ENCODE measurements around the gene INPP5D. TPM values are rescaled to one million over a fixed set of nuclear protein-coding genes. Genes with fewer than 3 reads are reported as not detected.
A peak's percentile ranks its signal among the peaks of the same experiment; 100 is the strongest.
"Not testable (repeated sequence)": the region's sequence is repeated elsewhere in the genome, so short reads cannot be mapped to it uniquely, and the experiment has no call there.

INPP5D gene
- total and polyA plus RNA-seq, 5 donors from 2014 or later: 56.9 to 278 (median 69.9) TPM

DNA sequence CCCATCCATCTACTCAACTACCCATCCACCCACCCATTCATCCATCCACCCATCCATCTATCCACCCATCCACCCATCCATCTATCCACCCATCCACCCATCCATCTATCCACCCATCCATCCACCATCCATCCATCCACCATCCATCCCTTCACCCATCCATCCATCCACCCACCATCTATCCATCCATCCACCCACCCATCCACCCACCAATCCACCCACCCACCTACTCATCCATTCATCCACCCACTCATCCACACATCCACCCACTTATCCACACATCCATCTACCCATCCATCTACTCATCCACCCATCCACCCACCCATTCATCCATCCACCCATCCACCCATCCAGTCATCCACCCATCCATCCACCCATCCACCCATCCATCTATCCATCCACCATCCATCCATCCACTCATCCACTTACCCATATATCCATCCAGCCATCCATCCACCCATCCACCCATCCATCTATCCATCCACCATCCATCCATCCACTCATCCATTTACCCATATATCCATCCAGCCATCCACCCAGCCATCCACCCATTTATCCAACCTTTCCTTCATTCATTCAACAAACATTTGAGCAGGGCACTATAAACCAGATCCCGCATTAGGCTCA, 45.0 kb upstream of the INPP5D start:
- Histone ChIP-seq H3K4me3 (ENCODE audit: low read depth, low read length) (no peak overlapping the region), H3K4me1 (ENCODE audit: control insufficient read depth, insufficient read depth, low read length, poor library complexity, severe bottlenecking) (no peaks in the 10 kb centered on the region), H3K36me3 (ENCODE audit: control insufficient read depth, insufficient read depth, low read length) (no peaks in the 10 kb centered on the region), H3K27ac (ENCODE audit: insufficient read depth, low read length, poor library complexity, severe bottlenecking) (no peak overlapping the region), H3K9me3 (ENCODE audit: control insufficient read depth in 2 of 2, low read length in 2 of 2) (no peaks in the 10 kb centered on the region), H3K27me3 (ENCODE audit: control insufficient read depth, insufficient read depth, low read length) (no peaks in the 10 kb centered on the region)
- Mint-ChIP-seq H3K36me3 (no peaks in the 10 kb centered on the region), H3K9me3 (peaks cover 0 to 7% (median 2%) of the 10 kb centered on the region in 7 donors), H3K27me3 (peaks cover 5% of the 10 kb centered on the region), H3K4me1 (no peaks in the 10 kb centered on the region), H3K4me3 (no peak overlapping the region), H3K27ac (no peak overlapping the region)
- ATAC-seq (ENCODE audit: low read depth in 2 of 2) (no peak), DNase-seq (no peak)

DNA sequence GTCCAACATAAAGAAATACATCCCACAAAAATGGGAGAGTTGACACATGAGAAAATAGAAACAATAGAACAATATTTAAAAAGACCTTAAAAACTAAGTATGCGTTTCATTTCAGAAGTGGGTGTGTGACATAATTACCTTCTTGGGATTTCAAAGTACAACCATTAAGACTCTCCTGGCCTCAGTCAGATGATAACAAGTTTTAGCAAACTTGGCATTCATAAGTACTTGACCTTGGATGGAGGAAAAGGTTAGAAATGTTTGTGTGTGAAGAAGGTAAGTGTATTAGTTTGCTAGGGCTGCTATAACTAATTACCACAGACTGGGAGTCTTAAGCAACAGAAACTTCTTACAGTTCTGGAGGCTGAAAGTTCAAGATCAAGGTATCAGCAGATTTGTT, 42.2 kb upstream of the INPP5D start:
- Histone ChIP-seq H3K27me3 (ENCODE audit: control insufficient read depth, insufficient read depth, low read length) (no peaks in the 10 kb centered on the region), H3K36me3 (ENCODE audit: control insufficient read depth, insufficient read depth, low read length) (no peaks in the 10 kb centered on the region), H3K9me3 (ENCODE audit: control insufficient read depth in 2 of 2, low read length in 2 of 2) (no peaks in the 10 kb centered on the region), H3K4me3 (ENCODE audit: low read depth, low read length) (no peak overlapping the region), H3K27ac (ENCODE audit: insufficient read depth, low read length, poor library complexity, severe bottlenecking) (no peak overlapping the region), H3K4me1 (ENCODE audit: control insufficient read depth, insufficient read depth, low read length, poor library complexity, severe bottlenecking) (no peaks in the 10 kb centered on the region)
- ATAC-seq (ENCODE audit: low read depth in 2 of 2) (no peak), DNase-seq (no peak)
- H3K36me3 Mint-ChIP-seq: no peaks in the 10 kb centered on the region
- H3K4me3 Mint-ChIP-seq: no peak overlapping the region
- H3K27me3 Mint-ChIP-seq: peaks cover 4% of the 10 kb centered on the region
- no peaks in the 10 kb centered on the region for H3K4me1 Mint-ChIP-seq
- H3K27ac Mint-ChIP-seq: no peak overlapping the region
- H3K9me3 Mint-ChIP-seq: peaks cover 0 to 5% (median 2%) of the 10 kb centered on the region in 7 donors

DNA sequence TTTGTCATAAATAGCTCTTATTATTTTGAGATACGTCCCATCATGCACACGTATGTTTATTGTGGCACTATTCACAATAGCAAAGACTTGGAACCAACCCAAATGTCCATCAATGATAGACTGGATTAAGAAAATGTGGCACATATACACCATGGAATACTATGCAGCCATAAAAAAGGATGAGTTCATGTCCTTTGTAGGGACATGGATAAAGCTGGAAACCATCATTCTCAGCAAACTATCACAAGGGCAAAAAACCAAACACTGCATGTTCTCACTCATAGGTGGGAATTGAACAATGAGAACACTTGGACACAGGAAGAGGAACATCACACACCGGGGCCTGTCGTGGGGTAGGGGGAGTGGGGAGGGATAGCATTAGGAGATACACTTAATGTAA, 40.5 kb upstream of the INPP5D start:
- H3K27me3 ChIP-seq (ENCODE audit: control insufficient read depth, insufficient read depth, low read length); H3K27me3 Mint-ChIP-seq; H3K4me3 Mint-ChIP-seq; DNase-seq; H3K4me1 Mint-ChIP-seq; H3K4me1 ChIP-seq (ENCODE audit: control insufficient read depth, insufficient read depth, low read length, poor library complexity, severe bottlenecking); H3K27ac Mint-ChIP-seq; H3K9me3 Mint-ChIP-seq; H3K4me3 ChIP-seq (ENCODE audit: low read depth, low read length); ATAC-seq (ENCODE audit: low read depth in 2 of 2); H3K36me3 ChIP-seq (ENCODE audit: control insufficient read depth, insufficient read depth, low read length); H3K36me3 Mint-ChIP-seq; H3K9me3 ChIP-seq (ENCODE audit: control insufficient read depth in 2 of 2, low read length in 2 of 2); H3K27ac ChIP-seq (ENCODE audit: insufficient read depth, low read length, poor library complexity, severe bottlenecking): not testable (repeated sequence)

DNA sequence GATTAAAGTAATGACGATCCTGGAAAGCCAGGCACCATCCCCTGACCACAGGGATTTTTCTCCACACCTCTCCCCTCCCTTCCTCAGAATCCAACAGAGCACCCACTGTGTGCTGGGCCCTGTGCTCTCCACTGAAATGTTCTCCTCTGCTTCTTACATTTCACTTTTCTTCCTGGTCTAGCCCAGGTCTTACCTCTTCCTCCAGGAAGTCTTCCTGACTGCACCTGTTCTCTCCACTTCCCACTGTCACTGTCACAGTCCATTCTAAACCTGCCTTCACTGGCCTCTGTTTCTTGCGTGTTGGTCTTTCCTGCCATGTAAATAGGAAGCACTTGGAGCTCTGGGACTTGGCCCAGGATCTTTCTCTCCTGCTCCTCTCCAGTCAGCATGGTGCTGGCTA, 39.7 kb upstream of the INPP5D start:
- Mint-ChIP-seq H3K9me3 (peaks cover 0 to 5% (median 2%) of the 10 kb centered on the region in 7 donors), H3K4me3 (no peak overlapping the region), H3K36me3 (no peaks in the 10 kb centered on the region), H3K4me1 (no peaks in the 10 kb centered on the region), H3K27me3 (peaks cover 4% of the 10 kb centered on the region), H3K27ac (peak overlapping the region in 1 of 3 donors; percentile 87)
- H3K36me3 ChIP-seq (ENCODE audit: control insufficient read depth, insufficient read depth, low read length): no peaks in the 10 kb centered on the region
- DNase-seq: no peak
- no peak overlapping the region for H3K4me3 ChIP-seq (ENCODE audit: low read depth, low read length)
- ATAC-seq (ENCODE audit: low read depth in 2 of 2): no peak
- no peaks in the 10 kb centered on the region for H3K9me3 ChIP-seq (ENCODE audit: control insufficient read depth in 2 of 2, low read length in 2 of 2)
- H3K4me1 ChIP-seq (ENCODE audit: control insufficient read depth, insufficient read depth, low read length, poor library complexity, severe bottlenecking): no peaks in the 10 kb centered on the region
- H3K27ac ChIP-seq (ENCODE audit: insufficient read depth, low read length, poor library complexity, severe bottlenecking): no peak overlapping the region
- H3K27me3 ChIP-seq (ENCODE audit: control insufficient read depth, insufficient read depth, low read length): no peaks in the 10 kb centered on the region

DNA sequence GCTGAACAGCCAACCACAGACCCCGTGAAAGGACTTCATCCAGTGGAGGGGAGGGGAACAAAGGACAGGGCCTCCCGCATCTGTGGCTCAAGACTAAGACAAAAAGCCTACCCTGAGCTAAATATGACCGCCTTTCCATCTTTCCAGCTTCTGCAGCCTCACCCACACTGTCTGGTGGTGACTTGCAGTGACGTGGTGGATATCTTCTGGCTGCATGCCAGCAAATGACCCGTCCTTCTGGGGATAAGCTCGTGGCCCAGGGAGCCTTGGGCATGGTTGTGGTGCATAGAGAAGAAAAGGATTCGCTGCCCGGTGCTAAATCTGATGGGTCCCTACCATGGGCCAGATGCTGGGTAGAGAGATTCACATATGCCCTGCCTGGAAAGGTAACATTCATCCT, 38.4 kb upstream of the INPP5D start:
- no peaks in the 10 kb centered on the region for H3K4me1 Mint-ChIP-seq
- H3K27ac Mint-ChIP-seq: no peak overlapping the region
- no peak for DNase-seq

DNA sequence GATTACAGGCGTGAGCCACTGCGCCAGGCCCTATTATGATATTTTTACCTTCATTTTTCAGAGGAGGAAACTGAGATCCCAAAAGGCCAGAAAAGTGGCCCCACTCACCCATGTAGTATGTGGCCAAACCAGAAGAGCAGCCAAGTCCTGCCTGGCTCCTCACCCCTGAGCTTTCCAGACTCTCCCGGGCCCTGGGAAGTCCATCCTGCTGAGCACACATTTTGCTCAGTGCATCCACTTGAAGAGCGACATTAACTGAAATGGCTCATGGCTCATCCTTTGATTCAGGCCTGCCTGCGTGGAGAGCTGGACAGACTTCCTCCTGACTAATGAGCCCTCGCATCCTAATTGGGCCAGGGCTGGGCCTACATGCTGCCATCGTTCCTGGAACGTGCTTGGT, 37.6 kb upstream of the INPP5D start:
- Histone ChIP-seq H3K4me3 (ENCODE audit: low read depth, low read length) (no peak overlapping the region), H3K9me3 (ENCODE audit: control insufficient read depth in 2 of 2, low read length in 2 of 2) (no peaks in the 10 kb centered on the region), H3K4me1 (ENCODE audit: control insufficient read depth, insufficient read depth, low read length, poor library complexity, severe bottlenecking) (no peaks in the 10 kb centered on the region), H3K27ac (ENCODE audit: insufficient read depth, low read length, poor library complexity, severe bottlenecking) (no peak overlapping the region), H3K27me3 (ENCODE audit: control insufficient read depth, insufficient read depth, low read length) (no peaks in the 10 kb centered on the region), H3K36me3 (ENCODE audit: control insufficient read depth, insufficient read depth, low read length) (no peaks in the 10 kb centered on the region)
- Mint-ChIP-seq H3K4me3 (no peak overlapping the region), H3K27ac (no peak overlapping the region), H3K4me1 (no peaks in the 10 kb centered on the region), H3K9me3 (peaks cover 0 to 2% (median 0%) of the 10 kb centered on the region in 7 donors), H3K27me3 (peaks cover 4% of the 10 kb centered on the region), H3K36me3 (no peaks in the 10 kb centered on the region)
- no peak for ATAC-seq (ENCODE audit: low read depth in 2 of 2)
- no peak for DNase-seq

More for the DNA sequence above, 38.4 kb upstream of the INPP5D start:
- peaks cover 4% of the 10 kb centered on the region for H3K27me3 Mint-ChIP-seq
- H3K9me3 ChIP-seq (ENCODE audit: control insufficient read depth in 2 of 2, low read length in 2 of 2): no peaks in the 10 kb centered on the region
- no peak overlapping the region for H3K4me3 ChIP-seq (ENCODE audit: low read depth, low read length)
- peaks cover 0 to 5% (median 0%) of the 10 kb centered on the region in 7 donors for H3K9me3 Mint-ChIP-seq
- H3K4me3 Mint-ChIP-seq: no peak overlapping the region
- no peaks in the 10 kb centered on the region for H3K4me1 ChIP-seq (ENCODE audit: control insufficient read depth, insufficient read depth, low read length, poor library complexity, severe bottlenecking)
- no peak overlapping the region for H3K27ac ChIP-seq (ENCODE audit: insufficient read depth, low read length, poor library complexity, severe bottlenecking)
- no peak for ATAC-seq (ENCODE audit: low read depth in 2 of 2)
- no peaks in the 10 kb centered on the region for H3K36me3 ChIP-seq (ENCODE audit: control insufficient read depth, insufficient read depth, low read length)
- H3K27me3 ChIP-seq (ENCODE audit: control insufficient read depth, insufficient read depth, low read length): no peaks in the 10 kb centered on the region
- no peaks in the 10 kb centered on the region for H3K36me3 Mint-ChIP-seq

DNA sequence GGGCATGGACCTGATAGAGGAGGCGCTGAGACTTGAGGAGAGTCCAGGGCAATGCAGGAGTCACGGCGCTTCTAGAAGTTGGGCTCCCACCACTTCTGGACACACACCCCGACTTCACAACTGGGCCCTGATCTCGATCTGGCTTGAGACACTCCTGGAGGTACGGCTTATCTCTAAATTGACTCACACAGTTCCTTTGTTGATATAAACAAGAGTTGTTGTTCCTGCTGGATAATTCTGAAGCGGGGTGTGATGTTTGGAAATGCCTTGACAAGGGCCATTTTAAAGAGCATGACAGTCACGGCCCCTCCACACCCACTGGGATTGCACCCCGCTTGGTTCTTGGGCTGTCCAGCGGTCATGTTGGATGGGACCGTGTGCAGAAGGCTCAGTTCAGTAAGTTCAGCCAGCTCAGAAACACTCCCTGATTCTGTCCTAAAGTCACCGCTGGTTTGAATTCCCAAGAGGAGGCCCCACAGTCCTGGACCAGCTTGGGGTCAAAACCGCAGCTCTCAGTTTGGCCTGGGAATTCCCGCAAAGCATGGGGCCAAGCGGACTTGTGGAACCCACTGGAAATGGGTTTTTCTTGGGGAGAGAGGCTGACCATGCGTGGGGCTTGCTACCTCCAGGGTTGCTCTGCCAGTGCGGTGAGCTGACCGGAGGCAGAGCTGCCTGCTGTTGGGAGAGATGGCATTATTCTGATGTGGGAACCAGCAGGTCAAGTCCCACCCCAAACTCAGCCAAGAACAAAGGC, 37.0 kb upstream of the INPP5D start:
- no peak for DNase-seq
- no peak overlapping the region for H3K4me3 ChIP-seq (ENCODE audit: low read depth, low read length)
- peaks cover 4% of the 10 kb centered on the region for H3K27me3 Mint-ChIP-seq

More for the DNA sequence above, 37.0 kb upstream of the INPP5D start:
- Mint-ChIP-seq H3K9me3 (peaks cover 0 to 2% (median 0%) of the 10 kb centered on the region in 7 donors), H3K27ac (no peak overlapping the region), H3K4me3 (no peak overlapping the region), H3K36me3 (no peaks in the 10 kb centered on the region), H3K4me1 (no peaks in the 10 kb centered on the region)
- Histone ChIP-seq H3K36me3 (ENCODE audit: control insufficient read depth, insufficient read depth, low read length) (no peaks in the 10 kb centered on the region), H3K4me1 (ENCODE audit: control insufficient read depth, insufficient read depth, low read length, poor library complexity, severe bottlenecking) (no peaks in the 10 kb centered on the region), H3K9me3 (ENCODE audit: control insufficient read depth in 2 of 2, low read length in 2 of 2) (no peaks in the 10 kb centered on the region), H3K27me3 (ENCODE audit: control insufficient read depth, insufficient read depth, low read length) (no peaks in the 10 kb centered on the region), H3K27ac (ENCODE audit: insufficient read depth, low read length, poor library complexity, severe bottlenecking) (no peak overlapping the region)
- no peak for ATAC-seq (ENCODE audit: low read depth in 2 of 2)
